Measurements from ENCODE around the gene FXYD7.
"Not testable (repeated sequence)": the region's sequence is repeated elsewhere in the genome, so short reads cannot be mapped to it uniquely, and the experiment has no call there.

The FXYD7 gene

DNA sequence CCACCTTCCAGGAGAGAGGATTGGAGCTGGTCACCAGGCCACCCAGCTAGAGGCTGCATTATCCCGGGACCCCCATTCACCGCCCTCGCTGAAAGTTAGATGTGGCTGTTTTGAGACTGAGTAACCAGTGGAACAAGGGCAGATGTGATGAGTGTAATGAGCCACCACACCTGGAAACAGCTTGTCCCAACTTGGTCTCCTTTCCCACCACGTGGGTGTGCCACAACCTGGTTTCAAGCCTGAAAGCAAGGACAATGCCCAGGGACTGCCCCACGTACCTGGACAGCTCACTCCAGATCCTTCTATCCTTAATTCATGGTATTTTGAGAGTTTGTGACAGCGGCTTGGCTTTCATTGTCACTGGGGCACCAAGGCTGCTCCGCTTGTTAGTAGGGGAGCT lies 15.2 kb upstream of the FXYD7 start:
- DNase-seq (ENCODE audit: low spot score), result no peak

DNA sequence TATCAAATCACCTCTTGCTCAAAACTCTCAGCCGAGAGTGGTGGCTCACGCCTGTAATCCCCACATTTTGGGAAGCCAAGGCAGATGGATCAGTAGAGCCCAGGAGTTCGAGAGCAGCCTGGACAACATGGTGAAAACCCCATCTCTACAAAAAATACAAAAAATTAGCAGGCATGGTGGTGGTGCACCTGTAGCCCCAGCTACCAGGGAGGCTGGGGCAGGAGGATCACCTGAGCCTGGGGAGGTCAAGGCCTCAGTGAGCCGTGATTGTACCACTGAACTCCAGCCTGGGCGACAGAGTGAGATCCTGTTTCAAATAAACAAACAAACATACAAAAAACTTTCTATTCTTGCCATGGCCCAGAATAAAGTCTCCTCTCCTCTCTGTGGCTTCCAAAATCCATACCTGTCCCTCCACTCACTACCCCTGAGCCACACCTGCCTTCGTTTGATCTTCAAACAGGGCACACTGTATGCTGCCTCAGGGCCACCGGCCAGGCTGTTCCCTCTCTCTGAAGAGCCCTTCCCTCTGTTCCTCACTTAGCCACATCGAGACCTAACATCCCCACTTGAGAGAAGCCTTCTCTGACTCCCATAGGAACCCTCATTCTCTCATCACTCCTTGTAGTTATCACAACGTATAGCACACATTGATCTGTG lies 14.5 kb upstream of the FXYD7 start:
- DNase-seq (ENCODE audit: low spot score), result no peak

- DNase-seq (ENCODE audit: low spot score), result not testable (repeated sequence)
Observed at GRCh38 chr19:35129724-35130274, 13.3 kb upstream of the FXYD7 start.

- DNase-seq (ENCODE audit: low spot score), result no peak
Observed at GRCh38 chr19:35130761-35131720, 12.0 kb upstream of the FXYD7 start.

- DNase-seq (ENCODE audit: low spot score), result no peak
Observed at GRCh38 chr19:35132254-35132653, 10.8 kb upstream of the FXYD7 start.

GRCh38 chr19:35133826-35134225 lies 9.2 kb upstream of the FXYD7 start:
- DNase-seq (ENCODE audit: low spot score), result no peak

GRCh38 chr19:35134601-35135242 lies 8.3 kb upstream of the FXYD7 start, which contains the start of gene LGI4:
TSS of gene LGI4 (minus strand) at chr19:35135059. CDS start at chr19:35134680, 379 bp downstream.
- DNase-seq (ENCODE audit: low spot score), result no peak

- DNase-seq (ENCODE audit: low spot score), result peak; percentile 99
Observed at GRCh38 chr19:35135389-35135909, 7.6 kb upstream of the FXYD7 start.

DNA sequence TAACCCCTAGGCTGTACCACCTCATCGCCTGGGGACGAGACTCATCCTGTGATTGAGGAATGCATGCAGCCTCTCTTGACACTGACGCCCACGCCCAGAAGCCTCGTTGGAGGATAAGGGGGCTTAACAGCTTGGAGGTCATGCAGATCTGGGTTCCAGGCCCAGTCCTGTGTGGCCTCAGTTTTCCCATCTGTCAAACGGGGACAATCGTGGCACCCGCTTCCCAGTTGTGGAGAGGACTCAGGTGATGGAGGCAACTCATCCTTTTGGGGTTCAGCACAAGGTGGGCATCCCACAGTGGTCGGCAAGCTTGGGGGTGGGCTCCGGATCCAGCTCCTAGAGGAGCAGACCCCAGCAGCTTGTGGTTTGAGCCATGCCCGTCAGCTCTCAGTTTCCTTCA lies 6.8 kb upstream of the FXYD7 start:
- DNase-seq (ENCODE audit: low spot score), result no peak

- DNase-seq (ENCODE audit: low spot score), result no peak
Observed at GRCh38 chr19:35136977-35137702, 5.9 kb upstream of the FXYD7 start.

- DNase-seq (ENCODE audit: low spot score), result no peak
Observed at GRCh38 chr19:35138305-35138892, 4.7 kb upstream of the FXYD7 start, which contains the start of gene FXYD1. TSS of gene FXYD1 (plus strand) at chr19:35138824. CDS start at chr19:35140080, 1,256 bp downstream.

DNA sequence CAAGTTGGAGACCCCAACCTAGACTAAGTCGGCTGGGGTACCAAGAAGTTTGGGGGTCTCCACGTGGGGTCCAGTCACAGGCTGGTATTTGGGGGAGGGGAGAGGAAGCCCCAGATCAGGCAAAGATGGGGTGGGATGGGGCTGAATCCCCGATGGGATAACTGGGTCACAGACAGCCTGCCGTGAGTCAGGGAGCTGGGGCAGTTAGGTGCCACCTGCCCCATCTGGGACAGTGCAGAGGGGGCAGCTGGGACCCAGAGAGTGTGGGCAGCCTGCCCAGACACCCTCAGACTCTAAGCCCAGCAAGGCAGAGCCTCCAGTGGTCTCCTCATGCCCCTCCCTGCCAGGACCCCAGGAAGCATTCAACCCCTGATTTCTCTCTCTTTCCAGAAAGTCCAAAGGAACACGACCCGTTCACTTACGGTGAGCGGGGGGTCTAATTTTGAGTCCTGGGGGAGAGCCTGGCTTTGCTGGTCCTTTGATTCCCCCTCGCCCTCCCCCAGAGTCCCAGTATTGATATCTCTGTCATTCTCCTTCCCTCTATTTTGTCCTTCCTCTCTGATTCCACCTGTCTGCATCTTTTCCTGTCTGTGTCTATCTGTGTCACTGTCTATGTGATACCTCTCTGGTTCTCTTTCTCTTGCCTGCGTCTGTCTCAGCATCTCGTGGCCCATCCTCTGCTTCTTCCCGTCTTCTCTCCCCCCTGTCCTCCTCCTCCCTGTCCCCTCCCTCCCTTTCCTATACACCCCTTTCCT lies 2.7 kb upstream of the FXYD7 start:
- DNase-seq (ENCODE audit: low spot score), result no peak

DNA sequence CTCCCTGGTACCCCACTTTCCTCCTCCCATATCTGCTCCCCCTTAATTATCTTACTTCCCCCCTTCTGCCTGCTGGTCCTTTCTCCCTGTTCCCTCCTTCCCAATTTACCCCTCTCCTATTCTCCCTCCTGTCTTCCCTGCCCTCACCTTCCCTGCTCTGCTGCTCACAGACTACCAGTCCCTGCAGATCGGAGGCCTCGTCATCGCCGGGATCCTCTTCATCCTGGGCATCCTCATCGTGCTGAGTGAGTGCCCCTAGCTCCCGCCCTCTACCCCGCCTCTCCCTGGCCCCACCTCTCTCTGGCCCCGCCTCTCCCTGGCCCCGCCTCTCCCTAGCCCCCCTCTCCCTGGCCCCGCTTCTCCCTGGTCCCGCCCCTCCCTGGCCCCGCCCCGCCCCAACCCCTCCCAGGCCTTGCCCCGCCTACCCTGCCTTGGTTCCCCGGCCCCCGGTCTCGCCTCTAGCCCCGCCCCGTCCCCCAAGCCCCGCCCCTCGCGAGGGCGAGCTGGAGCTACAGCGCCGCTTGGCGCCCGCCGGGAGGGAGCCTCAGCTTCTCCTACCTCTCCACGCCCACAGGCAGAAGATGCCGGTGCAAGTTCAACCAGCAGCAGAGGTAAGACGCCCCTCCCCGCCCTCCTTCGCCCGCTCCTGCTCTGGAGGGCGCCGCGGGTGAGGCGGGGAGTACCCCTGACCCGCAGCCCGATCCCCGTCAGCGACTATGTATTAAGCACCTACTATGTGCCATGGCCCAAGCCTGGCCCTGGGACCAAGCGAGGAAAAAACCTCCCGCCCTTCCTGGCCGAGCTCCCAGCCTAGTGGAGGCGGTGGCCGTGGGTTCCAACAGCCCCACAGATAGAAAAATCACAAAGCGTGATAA lies 1.9 kb upstream of the FXYD7 start:
- peak; percentile 97 for DNase-seq (ENCODE audit: low spot score)

DNA sequence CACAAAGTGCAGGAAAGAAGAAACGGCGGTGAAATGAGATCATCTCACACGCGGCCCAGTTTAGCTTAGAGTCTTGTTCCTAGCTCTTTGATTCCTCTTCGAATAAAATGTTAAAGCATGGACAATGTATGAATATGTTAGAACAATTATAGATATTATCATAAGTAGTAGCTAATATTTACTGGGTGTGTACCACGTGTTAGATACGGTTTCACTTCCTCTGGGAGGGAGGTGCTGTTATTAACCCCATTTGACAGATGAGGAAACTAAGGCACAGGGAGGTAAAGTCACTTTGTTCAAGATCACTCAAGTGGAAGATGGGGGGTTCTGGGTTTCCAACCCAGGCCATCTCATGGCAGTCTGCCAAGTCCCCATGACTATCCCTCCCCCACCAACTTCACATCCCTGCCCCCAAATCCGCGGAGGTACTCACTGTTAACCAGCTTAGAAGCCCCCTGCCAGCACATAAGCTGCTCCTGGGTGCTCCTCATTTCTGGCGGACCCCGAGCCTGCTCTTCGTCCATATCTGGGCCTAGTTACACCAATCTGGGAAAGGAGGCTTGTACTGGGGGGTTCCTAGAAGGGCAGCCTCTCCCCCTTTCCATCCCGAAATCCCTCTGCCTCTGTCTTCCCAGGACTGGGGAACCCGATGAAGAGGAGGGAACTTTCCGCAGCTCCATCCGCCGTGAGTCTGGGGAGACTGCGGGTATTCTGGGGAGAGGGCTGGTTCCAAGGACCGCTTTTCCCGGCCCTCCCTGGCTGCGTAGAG lies 1.0 kb upstream of the FXYD7 start:
- no peak for DNase-seq (ENCODE audit: low spot score)

DNA sequence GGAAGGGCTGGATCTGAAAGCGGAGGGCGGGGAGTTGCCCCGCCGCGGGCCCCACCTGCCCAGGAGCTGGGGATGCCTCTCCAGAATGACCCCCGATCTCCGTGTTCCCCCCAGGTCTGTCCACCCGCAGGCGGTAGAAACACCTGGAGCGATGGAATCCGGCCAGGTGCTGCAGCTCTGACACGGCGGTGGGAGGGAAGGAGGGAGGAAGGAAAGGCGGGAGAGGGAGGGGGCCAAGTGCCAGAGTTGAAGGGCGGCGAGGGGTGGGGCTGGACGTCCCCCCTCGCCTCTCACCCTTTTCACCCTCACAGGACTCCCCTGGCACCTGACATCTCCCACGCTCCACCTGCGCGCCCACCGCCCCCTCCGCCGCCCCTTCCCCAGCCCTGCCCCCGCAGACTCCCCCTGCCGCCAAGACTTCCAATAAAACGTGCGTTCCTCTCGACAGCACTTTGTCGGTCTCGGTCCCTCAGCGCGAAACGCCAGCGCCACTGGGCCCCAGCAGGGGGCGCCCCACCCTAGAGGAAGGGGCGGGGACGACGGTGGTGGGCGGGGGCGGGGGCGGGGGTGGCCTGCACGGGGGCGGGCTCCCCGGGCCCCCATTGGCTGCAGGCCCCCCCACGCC lies 337 bp upstream of the FXYD7 start:
- no peak for DNase-seq (ENCODE audit: low spot score)

GRCh38 chr19:35143818-35144217 lies 763 bp downstream of the FXYD7 start:
- DNase-seq (ENCODE audit: low spot score), result no peak

GRCh38 chr19:35144259-35144599 lies 1.2 kb downstream of the FXYD7 start:
- DNase-seq (ENCODE audit: low spot score), result no peak
